Mammary epithelial cell (primary cell): ENCODE results near the gene ANKRD66.

ENCODE experiments used
- EZH2 ChIP-seq: IDR thresholded peaks from 2 replicates; pipeline ENCODE4 v1.6.1; 2012; ENCODE audit warnings: low read length, inconsistent platforms, borderline replicate concordance
- TF ChIP-seq, protein P1 (sequence below), 2 donors: IDR thresholded peaks in 1 of 2; conservative IDR thresholded peaks in 1 of 2; 2 replicates each; pipeline ENCODE4 v1.5.1; 2011 to 2012; ENCODE audit warnings: inconsistent platforms in 2 of 2, low read length in 2 of 2, mild to moderate bottlenecking in 2 of 2, control low read depth in 1 of 2, low read depth in 1 of 2; ENCODE audit not compliant: insufficient read depth in 1 of 2; ENCODE audit errors: extremely low read depth in 1 of 2

DNA sequence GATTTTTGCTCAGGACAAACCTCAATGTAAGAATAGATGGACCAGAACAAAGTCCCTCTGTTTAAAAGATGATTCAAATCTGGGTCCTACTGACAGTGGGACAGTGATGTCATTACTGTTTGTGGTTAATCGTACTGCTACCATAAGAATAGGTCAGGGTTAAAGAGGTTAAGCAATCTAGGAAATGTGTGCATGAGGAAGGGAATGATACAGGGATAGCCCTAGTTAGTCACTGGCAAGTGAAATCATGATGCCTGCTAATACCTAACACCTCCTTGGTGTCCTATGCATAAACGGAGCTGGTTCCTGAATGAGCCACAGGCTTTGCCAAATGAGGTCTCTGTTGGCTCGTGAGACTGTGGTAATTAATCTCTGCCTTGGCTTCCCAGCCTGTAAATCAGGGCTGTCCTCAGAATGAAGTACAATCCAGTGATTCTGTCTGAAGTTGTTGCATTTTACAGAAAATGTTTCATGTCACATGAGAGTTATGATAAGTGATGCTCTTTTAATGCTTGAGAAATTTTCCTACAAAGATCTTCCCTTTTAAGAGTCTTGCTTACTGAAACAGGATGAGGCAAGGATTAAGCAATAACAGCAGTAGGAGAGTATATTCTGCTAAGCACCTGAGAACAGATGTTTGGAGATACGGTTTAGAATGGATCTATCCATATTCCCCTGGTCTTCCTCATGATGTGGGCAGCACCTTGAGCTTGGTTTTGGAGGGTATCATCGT lies 50.3 kb downstream of the ANKRD66 start:
- TF ChIP-seq, protein P1, sequence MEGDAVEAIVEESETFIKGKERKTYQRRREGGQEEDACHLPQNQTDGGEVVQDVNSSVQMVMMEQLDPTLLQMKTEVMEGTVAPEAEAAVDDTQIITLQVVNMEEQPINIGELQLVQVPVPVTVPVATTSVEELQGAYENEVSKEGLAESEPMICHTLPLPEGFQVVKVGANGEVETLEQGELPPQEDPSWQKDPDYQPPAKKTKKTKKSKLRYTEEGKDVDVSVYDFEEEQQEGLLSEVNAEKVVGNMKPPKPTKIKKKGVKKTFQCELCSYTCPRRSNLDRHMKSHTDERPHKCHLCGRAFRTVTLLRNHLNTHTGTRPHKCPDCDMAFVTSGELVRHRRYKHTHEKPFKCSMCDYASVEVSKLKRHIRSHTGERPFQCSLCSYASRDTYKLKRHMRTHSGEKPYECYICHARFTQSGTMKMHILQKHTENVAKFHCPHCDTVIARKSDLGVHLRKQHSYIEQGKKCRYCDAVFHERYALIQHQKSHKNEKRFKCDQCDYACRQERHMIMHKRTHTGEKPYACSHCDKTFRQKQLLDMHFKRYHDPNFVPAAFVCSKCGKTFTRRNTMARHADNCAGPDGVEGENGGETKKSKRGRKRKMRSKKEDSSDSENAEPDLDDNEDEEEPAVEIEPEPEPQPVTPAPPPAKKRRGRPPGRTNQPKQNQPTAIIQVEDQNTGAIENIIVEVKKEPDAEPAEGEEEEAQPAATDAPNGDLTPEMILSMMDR (conservative IDR thresholded peaks at IDR 0.05 in 1 of 2, IDR thresholded peaks at IDR 0.05 in 1 of 2; ENCODE audit: extremely low read depth in 1 of 2, insufficient read depth in 1 of 2, low read depth in 1 of 2, low read length in 2 of 2) = no peak
- no peak for TF ChIP-seq EZH2
